ENCODE measurements around the gene OSCP1.

OSCP1 gene

GRCh38 chr1:36446746-36447145 is 3.5 kb downstream of the OSCP1 start:
- DNase-seq (ENCODE audit: low read depth), result no peak

GRCh38 chr1:36446271-36446670 is 4.0 kb downstream of the OSCP1 start:
- no peak for DNase-seq (ENCODE audit: low read depth)

GRCh38 chr1:36443297-36443696 is 7.0 kb downstream of the OSCP1 start:
- no peak for DNase-seq (ENCODE audit: low read depth)

DNA sequence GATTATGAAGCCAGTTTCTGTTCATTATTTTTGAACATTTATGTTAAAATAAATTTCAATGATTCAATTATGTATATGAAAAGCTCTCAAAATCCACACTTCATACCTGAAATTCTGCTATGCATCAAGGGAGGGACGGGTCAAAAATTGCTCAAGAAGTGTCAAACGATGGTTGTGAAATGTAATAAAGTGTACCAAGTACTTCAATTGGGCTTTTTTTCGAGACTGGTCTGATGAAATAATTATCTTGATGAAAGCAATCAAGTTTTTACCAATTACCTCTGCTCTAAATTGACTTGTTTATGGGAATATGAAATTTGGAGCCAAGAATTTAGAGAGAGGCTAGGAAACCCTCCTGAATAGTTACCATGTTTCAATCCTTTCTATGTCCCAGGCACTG is 7.9 kb downstream of the OSCP1 start:
- DNase-seq (ENCODE audit: low read depth), result no peak

DNA sequence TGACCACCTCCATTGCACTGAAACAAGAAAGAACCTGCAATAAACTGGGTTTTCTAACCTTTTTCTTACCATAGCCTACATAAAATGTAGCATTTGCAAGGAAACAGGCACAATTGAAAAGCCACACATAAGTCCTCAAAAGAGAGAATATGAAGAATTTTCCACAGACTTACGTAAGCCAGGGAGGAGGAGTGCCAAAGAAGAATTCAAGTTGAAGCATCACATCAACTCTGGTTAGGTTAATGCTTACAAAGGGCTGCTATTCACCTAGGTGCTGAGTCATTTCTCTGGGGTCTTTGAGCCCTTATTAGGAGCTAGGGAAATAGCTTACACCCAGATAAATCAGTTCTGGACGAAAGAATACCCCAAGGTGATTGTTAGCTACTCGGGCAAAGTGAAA is 9.6 kb downstream of the OSCP1 start:
- no peak for DNase-seq (ENCODE audit: low read depth)

- no peak for DNase-seq (ENCODE audit: low read depth)
Observed at GRCh38 chr1:36440044-36440443, 10.2 kb downstream of the OSCP1 start.

DNA sequence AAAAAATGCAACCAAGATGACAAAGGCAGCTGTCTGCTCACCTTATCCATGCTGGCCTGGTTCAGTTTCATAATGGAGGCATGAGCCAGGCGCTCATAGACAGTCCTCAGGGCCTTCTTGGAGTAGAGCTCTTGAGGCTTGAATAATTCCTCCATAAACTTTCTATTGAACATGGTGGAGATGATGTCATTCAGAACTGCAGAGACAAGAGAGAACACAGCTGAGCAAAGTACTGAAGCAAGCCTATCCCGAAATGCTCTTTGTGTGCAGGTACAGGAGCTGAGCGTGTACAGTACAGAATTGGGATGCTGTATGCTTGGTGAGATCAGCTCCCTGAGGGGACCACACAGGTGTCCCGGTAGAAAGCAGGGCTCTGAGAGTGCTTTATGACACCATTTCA is 11.5 kb downstream of the OSCP1 start:
- DNase-seq (ENCODE audit: low read depth), result no peak

DNA sequence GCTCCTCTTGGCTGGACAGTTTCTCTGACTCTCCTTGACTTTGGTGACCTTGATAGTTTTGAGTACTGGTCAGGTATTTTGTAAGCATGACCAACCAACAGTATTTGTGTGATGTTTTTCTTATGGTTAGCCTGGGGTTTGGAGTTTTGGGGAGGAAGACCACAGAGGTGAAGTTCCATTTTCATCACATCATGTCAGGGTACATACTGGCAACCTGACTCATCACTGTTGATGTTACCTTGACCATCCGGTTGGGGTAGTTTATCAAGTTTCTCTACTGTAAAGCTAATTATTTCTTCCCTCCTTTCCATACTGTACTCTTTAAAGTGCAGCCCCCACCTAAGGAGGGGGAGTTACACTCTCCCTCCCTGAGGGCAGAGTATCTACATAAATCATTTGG is 13.4 kb downstream of the OSCP1 start:
- peak; percentile 63 for DNase-seq (ENCODE audit: low read depth)

GRCh38 chr1:36433102-36433501 is 17.1 kb downstream of the OSCP1 start:
- DNase-seq (ENCODE audit: low read depth), result no peak

- DNase-seq (ENCODE audit: low read depth), result no peak
Observed at GRCh38 chr1:36432616-36433015, 17.6 kb downstream of the OSCP1 start.

GRCh38 chr1:36425791-36426190 is 24.5 kb downstream of the OSCP1 start:
- no peak for DNase-seq (ENCODE audit: low read depth)

GRCh38 chr1:36421649-36422048 is 28.6 kb downstream of the OSCP1 start:
- DNase-seq (ENCODE audit: low read depth), result no peak

DNA sequence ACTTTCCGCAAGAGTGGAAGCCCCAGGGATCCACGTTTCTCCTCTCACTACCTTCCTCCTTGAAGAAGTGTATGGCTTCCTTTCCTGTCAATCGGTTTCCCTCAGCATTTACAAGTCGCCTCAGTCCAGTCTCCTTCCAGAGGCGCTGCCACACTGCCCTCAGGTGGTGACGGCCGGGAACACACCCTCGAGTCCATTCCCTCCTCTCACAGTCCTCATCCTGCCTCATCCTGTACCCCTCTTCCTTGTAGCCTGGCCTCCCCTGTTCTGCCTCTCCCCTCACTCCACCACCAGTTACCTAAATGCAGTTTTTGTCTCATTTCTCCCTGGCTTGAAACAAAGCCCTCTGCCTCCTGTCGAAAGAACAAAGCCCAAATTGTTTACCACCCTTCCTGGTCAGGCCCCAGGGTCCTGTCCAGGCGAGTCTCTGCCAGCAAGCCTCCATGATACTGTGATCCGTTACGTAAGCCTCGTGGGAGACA is 29.4 kb downstream of the OSCP1 start:
- DNase-seq (ENCODE audit: low read depth), result peak; percentile 74

DNA sequence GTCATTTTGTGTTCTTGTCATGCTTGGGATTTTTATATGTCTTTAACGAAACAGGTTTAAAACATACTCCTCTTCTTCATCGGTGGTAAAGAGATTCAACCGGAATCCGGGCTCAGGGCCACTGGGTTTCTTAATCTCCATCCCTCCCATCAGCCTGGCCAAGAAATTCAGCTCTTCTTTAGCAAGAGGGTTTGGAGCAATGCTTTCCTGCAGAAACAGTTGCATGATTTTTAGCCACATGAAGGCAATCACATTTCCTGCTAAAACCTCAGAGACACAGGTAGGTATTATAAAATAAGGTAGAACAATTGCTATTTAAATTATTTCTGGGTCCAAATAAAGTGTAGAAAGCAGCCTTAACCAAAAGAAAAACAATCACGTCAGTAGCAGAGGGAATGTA is 29.8 kb downstream of the OSCP1 start:
- DNase-seq (ENCODE audit: low read depth), result peak; percentile 34

DNA sequence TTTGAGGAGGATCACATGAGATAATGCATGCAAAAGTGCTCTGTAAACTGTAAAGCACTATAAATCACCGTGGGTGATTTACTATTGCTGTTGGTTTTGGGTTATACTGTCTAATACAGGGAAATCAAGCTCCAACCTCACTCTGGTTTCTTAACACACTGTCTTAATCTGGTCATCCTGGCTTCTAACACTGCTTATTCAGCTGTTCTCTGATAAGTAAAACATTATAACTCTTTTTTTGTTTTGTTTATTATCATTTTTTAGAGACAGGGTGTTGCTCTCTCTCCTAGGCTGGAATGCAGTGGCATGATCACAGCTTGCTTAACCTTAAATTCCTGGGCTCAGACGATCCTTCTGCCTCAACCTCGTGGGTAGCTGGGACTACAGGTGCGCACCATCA is 30.7 kb downstream of the OSCP1 start:
- peak; percentile 29 for DNase-seq (ENCODE audit: low read depth)

DNA sequence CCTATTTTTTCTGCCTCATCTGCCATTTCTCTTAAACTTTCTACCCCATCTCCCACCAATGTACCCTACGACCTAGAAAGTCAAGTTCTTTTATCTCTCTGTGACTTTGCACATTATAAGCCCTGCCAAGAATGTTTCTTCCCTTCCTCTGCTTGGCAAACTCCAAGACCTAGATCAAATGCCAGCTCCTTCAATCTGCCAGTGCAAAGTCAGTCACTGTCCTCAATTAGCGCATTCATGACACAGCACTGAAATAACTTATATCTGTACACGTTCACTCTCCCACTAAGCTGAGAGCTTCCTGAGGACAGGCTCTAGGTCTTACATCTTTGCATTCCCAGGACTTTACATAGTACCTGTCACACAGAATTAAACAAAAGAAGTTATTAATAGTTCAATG is 31.1 kb downstream of the OSCP1 start:
- no peak for DNase-seq (ENCODE audit: low read depth)

DNA sequence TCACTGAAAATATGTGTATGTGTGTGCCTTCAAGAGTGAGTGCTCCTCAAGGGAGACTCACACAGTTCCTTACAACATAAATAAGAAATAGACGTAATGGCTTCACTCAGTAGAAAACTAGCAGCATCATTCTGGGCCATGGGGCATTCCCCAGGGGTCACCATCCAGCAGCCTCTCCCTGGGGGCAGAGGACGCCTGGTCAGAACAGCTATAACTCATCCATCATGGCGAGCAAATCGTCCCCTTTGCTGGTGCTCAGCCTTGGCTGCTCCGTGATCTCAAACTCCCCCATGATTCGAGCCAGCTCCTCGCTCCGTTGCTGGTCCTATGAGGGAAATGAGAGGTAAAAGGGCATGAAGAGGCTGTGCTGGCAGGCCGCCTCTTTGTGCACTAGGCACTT is 32.3 kb downstream of the OSCP1 start:
- DNase-seq (ENCODE audit: low read depth), result no peak

GRCh38 chr1:36415661-36416326 is 34.5 kb downstream of the OSCP1 start:
- DNase-seq (ENCODE audit: low read depth), result peak; percentile 16

DNA sequence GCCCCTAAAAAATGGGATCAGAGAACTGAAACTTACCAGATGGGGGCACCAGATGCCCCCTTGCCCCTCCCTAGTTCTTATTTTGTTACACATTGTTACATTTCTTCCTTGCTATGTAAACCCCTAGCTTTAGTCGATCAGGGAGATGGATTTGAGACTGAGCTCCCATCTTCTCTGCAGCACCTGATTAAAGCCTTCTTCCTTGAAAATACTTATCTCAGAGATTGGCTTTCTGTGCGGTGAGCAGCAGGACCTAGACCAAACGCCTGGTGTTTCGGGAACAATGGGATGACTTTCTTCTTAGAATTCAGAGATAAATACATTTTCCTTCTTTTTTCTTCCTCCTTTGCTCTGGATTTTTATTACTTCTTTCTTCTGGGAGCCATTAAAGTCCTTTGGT is 35.9 kb downstream of the OSCP1 start:
- DNase-seq (ENCODE audit: low read depth), result no peak

- DNase-seq (ENCODE audit: low read depth), result peak; percentile 46
Observed at GRCh38 chr1:36411674-36412648, 38.3 kb downstream of the OSCP1 start.

- peak; percentile 68 for DNase-seq (ENCODE audit: low read depth)
Observed at GRCh38 chr1:36408479-36408878, 41.8 kb downstream of the OSCP1 start.

DNA sequence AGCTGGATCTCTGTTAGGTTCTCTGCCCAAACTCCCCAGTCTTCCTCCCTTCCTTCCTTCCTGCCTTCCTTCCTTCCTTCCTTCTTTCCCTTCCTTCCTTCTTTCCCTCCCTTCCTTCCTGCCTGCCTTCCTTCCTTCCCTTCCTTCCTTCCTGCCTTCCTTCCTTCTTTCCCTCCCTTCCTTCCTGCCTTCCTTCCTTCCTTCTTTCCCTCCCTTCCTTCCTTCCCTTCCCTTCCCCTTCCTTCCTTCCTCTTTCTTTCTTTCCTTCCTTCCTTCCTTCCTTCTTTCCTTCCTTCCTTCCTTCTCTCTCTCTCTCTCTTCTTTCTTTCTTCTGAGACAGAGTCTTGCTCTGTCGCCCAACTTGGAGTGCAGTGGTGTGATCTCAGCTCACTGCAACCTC is 43.8 kb downstream of the OSCP1 start:
- DNase-seq (ENCODE audit: low read depth), result no peak

- DNase-seq (ENCODE audit: low read depth), result no peak
Observed at GRCh38 chr1:36402504-36402890, 47.8 kb downstream of the OSCP1 start.
